Measurements from ENCODE around the gene GLDN.
"Not testable (repeated sequence)": the region's sequence is repeated elsewhere in the genome, so short reads cannot be mapped to it uniquely, and the experiment has no call there.

GLDN gene

DNA sequence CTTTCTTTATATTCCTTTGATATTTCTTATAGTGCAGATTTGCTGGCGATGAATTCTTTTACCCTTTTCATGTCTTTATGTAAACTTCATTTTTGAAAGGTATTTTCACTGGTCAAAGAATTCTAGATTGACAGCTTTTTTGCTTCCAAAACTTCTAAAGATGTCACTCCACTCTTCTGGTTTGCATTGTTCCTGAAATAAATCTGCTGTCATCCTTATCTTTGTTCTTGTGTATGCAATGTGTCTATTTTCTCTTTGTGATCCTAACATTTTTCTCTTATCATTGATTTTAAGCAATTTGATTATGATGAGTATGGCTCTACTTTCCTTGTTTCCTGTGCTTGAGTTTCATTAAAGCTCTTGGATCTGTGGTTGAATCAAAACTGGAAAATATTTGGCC is 103.4 kb downstream of the GLDN start:
- DNase-seq (ENCODE audit: low read depth in 2 of 2) = no peak

DNA sequence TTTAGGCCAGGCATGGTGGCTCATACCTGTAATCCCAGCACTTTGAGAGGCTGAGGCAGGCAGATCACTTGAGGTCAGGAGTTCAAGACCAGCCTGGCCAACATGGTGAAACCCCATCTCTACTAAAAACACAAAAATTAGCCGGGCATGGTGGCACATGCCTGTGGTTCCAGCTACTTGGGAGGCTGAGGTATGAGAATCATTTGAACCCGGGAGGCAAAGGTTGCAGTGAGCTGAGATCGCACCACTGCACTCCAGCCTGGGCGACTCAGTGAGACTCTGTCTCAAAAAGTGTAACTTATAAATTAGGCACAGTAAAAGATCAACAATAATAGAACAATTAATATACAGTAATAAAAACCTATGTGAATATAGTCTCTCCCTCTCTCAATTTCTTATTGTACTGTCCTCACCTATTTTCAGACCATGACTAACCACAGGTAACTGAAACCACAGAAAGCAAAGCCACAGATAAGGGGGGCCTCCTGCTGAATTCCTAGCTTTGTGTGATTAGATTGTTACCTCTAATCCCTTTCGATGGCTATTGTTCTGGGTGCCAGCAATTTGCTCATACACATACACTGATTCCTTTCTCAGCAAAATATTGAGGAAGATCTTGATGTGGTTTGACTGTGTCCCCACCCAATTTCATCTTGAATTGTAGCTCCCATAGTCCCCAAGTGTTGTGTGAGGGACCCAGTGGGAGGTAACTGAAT is 104.7 kb downstream of the GLDN start:
- DNase-seq (ENCODE audit: low read depth in 2 of 2) = not testable (repeated sequence)

DNA sequence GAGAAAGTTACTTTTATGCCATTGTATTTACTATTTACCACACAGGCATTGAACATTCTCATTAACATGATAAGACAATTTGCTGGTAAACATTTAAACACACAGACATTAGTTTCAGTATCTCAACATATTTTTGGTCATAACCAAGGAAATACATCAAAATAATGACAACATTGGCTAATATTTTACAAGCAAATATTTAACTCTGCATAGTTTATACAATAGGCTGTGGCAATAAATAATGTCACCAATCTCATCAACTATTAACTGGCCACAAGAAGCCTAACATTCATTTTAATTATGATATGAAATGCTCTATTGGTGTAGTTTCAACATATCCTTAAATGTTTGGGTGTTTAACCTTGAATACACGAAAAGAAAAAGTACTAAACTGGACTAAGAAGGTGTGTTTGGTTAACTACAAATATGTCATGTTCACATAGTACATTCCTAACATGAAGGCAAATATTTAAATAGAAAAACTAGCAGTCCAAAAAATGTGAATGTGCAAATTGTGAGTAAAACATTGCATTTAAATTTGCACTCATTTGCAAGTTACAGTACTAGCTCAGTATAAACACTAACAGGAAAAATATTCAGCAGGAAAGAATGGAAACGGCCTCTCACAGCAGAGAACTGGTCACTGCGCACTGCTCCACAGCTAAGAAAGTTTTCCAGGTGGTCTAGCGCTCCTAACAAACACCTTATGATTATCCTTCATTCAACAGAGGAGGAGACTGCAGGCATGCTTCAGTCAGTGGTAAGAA is 106.6 kb downstream of the GLDN start:
- no peak for DNase-seq (ENCODE audit: low read depth in 2 of 2)

DNA sequence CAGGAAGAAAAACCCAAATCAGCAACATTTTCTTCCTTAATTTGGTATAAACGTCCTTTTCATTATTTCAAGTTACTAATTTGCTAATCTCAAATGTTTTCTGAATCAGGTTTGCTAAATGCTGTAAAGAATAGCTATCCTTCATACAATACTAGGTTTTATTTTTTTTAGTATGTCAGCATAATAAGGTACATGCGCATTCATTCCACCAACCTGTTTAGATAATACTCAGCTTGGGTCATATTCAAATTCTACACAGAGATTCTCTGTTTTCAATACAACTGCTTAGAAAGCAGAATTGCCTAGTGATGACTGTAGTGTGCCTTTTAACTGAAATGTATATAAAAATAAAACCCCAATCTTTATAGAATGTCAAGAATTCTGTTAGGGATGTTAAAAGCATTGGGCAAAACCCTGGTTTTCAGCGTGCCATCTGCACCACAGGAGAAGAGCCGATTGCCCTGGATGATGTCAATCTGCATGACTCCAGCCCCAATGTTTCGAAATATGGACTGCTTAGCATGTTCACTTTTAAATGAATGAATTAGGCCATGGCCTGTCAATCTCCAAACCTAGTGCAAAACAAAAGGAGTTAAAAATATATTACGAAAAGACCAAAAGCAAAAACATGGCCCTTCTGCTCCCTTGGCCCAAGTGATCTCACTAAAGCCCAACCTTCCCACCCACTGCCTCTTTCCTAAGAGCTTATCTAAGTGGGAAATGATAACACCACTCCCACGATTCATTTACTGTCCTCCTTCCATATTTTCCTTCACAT is 107.4 kb downstream of the GLDN start:
- DNase-seq (ENCODE audit: low read depth in 2 of 2) = no peak

DNA sequence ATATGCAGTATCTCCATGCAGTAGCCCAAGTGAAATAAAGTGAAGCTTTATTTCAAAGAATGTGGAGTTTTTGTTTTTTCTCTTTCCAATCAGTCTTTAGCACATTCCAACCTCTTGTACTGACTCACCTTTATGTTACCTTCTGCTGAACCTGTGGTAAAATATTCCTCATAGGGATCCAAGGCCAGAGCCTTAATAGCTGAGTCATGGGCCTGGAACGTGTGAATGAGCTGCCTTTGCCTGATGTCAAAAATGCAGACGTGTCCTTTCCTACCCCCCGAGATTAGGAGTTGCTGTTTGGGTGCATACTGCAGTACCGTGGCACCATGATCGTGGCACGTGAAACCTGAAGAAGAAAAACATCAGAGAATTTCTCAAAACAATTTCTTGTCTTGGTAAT is 108.5 kb downstream of the GLDN start:
- DNase-seq (ENCODE audit: low read depth in 2 of 2) = no peak
